K562 (cell line): ENCODE data around the gene SNRNP70. TPM values are rescaled to one million over a fixed set of nuclear protein-coding genes. Genes with fewer than 3 reads are reported as not detected.

Source experiments
- ATF1 ChIP-seq, 2 experiments: fragments of 450-650 bp in 1 of 2; IDR thresholded peaks; 2 replicates each; pipeline ENCODE4 v1.6.1; 2016; ENCODE audit warnings: missing compliant biosample characterization in 1 of 2, missing genetic modification characterization in 1 of 2
- BMI1 ChIP-seq: fragments of 150-350 bp; IDR thresholded peaks from 2 replicates; pipeline ENCODE4 v1.6.1; 2014; ENCODE audit warnings: low read length
- CHD1 ChIP-seq: fragments of 200-600 bp; sonication (generic); IDR thresholded peaks from one replicate; pipeline ENCODE4 v1.6.1; 2012; ENCODE audit warnings: mild to moderate bottlenecking, moderate library complexity, low read length, inconsistent platforms
- EP400 ChIP-seq: fragments of 450-650 bp; IDR thresholded peaks from 2 replicates; pipeline ENCODE4 v1.6.1; 2017; ENCODE audit warnings: antibody characterized with exemption, mild to moderate bottlenecking, moderate library complexity
- GATA2 ChIP-seq: sonication (generic); formaldehyde crosslinking; IDR thresholded peaks from 2 replicates; pipeline ENCODE4 v1.4.0; 2020; ENCODE audit warnings: mild to moderate bottlenecking, missing genetic modification reagents
- HDAC2 ChIP-seq: fragments of 450-650 bp; IDR thresholded peaks from 2 replicates; pipeline ENCODE4 v1.6.1; 2016; ENCODE audit warnings: mild to moderate bottlenecking
- PHB ChIP-seq: fragments of 250-450 bp; sonication (Bioruptor Pico); IDR thresholded peaks from 2 replicates; pipeline ENCODE4 v1.5.0; 2021
- POLR2B ChIP-seq: fragments of 450-650 bp; IDR thresholded peaks from 2 replicates; pipeline ENCODE4 v1.6.1; 2018; ENCODE audit warnings: low read depth; ENCODE audit not compliant: partially characterized antibody
- RBFOX2 ChIP-seq: fragments of 200-400 bp; formaldehyde crosslinking; IDR thresholded peaks from 2 replicates; pipeline ENCODE4 v1.6.1; 2017; ENCODE audit warnings: low read depth, mild to moderate bottlenecking, low read length, moderate library complexity
- RBM14 ChIP-seq: fragments of 200-400 bp; formaldehyde crosslinking; IDR thresholded peaks from 2 replicates; pipeline ENCODE4 v1.6.1; 2018; ENCODE audit warnings: low read depth, mild to moderate bottlenecking, low read length, moderate library complexity, borderline replicate concordance; ENCODE audit not compliant: insufficient read depth
- RBM17 ChIP-seq: fragments of 200-400 bp; formaldehyde crosslinking; IDR thresholded peaks from 2 replicates; pipeline ENCODE4 v1.6.1; 2017; ENCODE audit warnings: low read depth, mild to moderate bottlenecking, low read length, borderline replicate concordance
- ZFP36 ChIP-seq: fragments of 150-350 bp; IDR thresholded peaks from 2 replicates; pipeline ENCODE4 v1.6.1; 2018; ENCODE audit warnings: low read length, low read depth; ENCODE audit not compliant: partially characterized antibody
- ZFX ChIP-seq: sonication (generic); formaldehyde crosslinking; IDR thresholded peaks from 2 replicates; pipeline ENCODE4 v1.8.0; 2022; ENCODE audit warnings: mild to moderate bottlenecking, missing genetic modification reagents, moderate library complexity
- ZNF133 ChIP-seq: fragments of 250-450 bp; sonication (Bioruptor Pico); IDR thresholded peaks from 2 replicates; pipeline ENCODE4 v1.4.0; 2020; ENCODE audit warnings: mild to moderate bottlenecking
- ZZZ3 ChIP-seq: fragments of 450-650 bp; IDR thresholded peaks from 2 replicates; pipeline ENCODE4 v1.6.1; 2016; ENCODE audit warnings: antibody characterized with exemption, mild to moderate bottlenecking, moderate library complexity
- polyA plus RNA-seq, 8 experiments: library from polyadenylated mRNA; depleted of rRNA in 4 of 8; stranded (reverse) in 5 of 8; unstranded in 3 of 8; fragments of >200 nt; fragmentation: Nextera tagmentation in 2 of 8; fragmentation: Illumina TruSeq in 1 of 8; extraction: Ambion mirVana in 2 of 8; extraction: Trizol in 1 of 8; gene quantifications; 2 replicates each; pipeline versions ENCODE4 v1.2.1 to v1.2.3, GENCODE V29; 2011 to 2014; ENCODE audit warnings: inconsistent platforms in 1 of 8, missing spikeins in 1 of 8
- total RNA-seq, 7 experiments: library from RNA; depleted of rRNA in 6 of 7; stranded (reverse); fragments of >200 nt in 6 of 7; fragmentation: Illumina TruSeq in 2 of 7; extraction: Trizol in 2 of 7; gene quantifications; 2 replicates each; pipeline versions ENCODE4 v1.2.1 to v1.2.3, GENCODE V29; 2011 to 2021; ENCODE audit warnings: low replicate concordance in 1 of 7
- TF ChIP-seq, protein P1 (sequence below): fragments of 250-450 bp; sonication (Bioruptor Pico); IDR thresholded peaks from 2 replicates; pipeline ENCODE4 v1.5.0; 2022; ENCODE audit warnings: mild to moderate bottlenecking
- TF ChIP-seq, protein P2 (sequence below): fragments of 450-650 bp; IDR thresholded peaks from 2 replicates; pipeline ENCODE4 v1.6.1; 2016; ENCODE audit warnings: missing biosample characterization, missing genetic modification characterization
- TF ChIP-seq, protein P3 (sequence below), 2 experiments: IDR thresholded peaks; 2 replicates each; pipeline ENCODE4 v1.6.1; 2011; ENCODE audit warnings: borderline replicate concordance in 1 of 2, control low read depth in 1 of 2, low read depth in 1 of 2, low read length in 1 of 2, mild to moderate bottlenecking in 1 of 2, mixed read lengths in 1 of 2, moderate library complexity in 1 of 2; ENCODE audit not compliant: insufficient read depth in 1 of 2, insufficient read length in 1 of 2, poor library complexity in 1 of 2, severe bottlenecking in 1 of 2; ENCODE audit errors: extremely low read depth in 1 of 2
- TF ChIP-seq, protein P4 (sequence below): sonication (generic); formaldehyde crosslinking; IDR thresholded peaks from 2 replicates; pipeline ENCODE4 v1.4.0; 2020; ENCODE audit warnings: mild to moderate bottlenecking, missing genetic modification reagents
- TF ChIP-seq, protein P5 (sequence below): fragments of 250-450 bp; sonication (Bioruptor Pico); IDR thresholded peaks from 2 replicates; pipeline ENCODE4 v1.5.0; 2021

Gene SNRNP70
- total and polyA plus RNA-seq, 9 of the 15 experiments (the other 6 are each of a cell fraction or from before 2014, with no cell fraction given) = 2.8 to 496 (median 136) TPM

DNA sequence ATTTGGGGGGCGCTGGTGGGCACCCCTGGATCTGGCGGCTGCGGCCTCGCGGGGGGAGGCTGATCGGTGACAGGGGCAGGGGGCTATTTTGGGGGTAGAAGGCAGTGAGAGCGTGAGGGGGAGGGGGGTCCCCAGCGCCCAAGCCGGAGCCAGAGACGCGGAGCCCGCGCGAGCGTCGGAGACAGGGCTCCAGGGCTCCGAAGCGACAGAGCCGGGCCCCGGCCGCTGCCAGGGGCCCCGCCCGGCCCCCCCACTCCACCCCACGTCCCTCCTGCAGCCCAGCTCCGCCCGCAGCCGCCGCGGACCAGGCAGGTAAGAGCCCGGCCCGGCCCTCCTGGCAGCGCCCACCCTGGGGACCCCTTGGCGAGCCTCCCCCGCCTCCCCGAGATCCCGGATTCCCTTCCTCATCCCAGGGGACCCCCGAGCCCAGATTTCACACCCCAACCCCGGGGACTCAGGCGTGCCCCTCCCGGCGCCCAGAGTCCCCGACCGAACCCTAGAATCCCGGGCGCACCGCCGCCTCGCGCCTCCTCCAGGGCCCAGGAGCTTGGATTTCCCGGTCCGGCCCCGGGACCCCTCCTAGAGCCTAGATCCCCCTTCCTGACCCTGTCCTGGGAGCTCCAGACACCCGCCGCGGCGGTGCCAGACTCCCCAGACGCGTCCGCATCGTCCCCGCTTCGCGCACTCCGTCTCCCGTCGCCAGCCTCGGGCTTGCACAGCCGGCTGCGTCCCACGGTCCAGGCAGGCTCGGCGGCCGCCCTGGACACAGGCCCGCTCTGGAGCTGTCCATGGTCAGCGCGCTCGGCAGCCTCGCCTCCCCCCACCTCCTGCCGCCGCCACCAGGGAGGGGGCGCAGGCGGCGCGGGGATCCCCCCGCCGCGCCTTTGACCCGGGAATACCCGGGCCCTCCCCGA lies 34.4 kb downstream of the SNRNP70 start, which contains the start of gene PPFIA3 (continued):
- TF ChIP-seq, protein P1, sequence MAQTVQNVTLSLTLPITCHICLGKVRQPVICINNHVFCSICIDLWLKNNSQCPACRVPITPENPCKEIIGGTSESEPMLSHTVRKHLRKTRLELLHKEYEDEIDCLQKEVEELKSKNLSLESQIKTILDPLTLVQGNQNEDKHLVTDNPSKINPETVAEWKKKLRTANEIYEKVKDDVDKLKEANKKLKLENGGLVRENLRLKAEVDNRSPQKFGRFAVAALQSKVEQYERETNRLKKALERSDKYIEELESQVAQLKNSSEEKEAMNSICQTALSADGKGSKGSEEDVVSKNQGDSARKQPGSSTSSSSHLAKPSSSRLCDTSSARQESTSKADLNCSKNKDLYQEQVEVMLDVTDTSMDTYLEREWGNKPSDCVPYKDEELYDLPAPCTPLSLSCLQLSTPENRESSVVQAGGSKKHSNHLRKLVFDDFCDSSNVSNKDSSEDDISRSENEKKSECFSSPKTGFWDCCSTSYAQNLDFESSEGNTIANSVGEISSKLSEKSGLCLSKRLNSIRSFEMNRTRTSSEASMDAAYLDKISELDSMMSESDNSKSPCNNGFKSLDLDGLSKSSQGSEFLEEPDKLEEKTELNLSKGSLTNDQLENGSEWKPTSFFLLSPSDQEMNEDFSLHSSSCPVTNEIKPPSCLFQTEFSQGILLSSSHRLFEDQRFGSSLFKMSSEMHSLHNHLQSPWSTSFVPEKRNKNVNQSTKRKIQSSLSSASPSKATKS (CRISPR knock-in tag) = no peak
- TF ChIP-seq ZFP36 (no peak), PHB (no peak), HDAC2 (no peak), RBM14 (no peak), RBFOX2 (no peak), ZNF133 (CRISPR knock-in tag) (no peak), ZZZ3 (no peak), GATA2 (CRISPR knock-in tag) (no peak), BMI1 (no peak), RBM17 (no peak), CHD1 (no peak), POLR2B (no peak), ATF1 (CRISPR knock-in tag; IDR thresholded peaks at IDR 0.05) (no peak), ATF1 (tag; IDR thresholded peaks at IDR 0.05) (no peak), ZFX (CRISPR knock-in tag) (peak; percentile 82), EP400 (no peak)
- TF ChIP-seq, protein P2, sequence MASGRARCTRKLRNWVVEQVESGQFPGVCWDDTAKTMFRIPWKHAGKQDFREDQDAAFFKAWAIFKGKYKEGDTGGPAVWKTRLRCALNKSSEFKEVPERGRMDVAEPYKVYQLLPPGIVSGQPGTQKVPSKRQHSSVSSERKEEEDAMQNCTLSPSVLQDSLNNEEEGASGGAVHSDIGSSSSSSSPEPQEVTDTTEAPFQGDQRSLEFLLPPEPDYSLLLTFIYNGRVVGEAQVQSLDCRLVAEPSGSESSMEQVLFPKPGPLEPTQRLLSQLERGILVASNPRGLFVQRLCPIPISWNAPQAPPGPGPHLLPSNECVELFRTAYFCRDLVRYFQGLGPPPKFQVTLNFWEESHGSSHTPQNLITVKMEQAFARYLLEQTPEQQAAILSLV = no peak
- TF ChIP-seq, protein P3, sequence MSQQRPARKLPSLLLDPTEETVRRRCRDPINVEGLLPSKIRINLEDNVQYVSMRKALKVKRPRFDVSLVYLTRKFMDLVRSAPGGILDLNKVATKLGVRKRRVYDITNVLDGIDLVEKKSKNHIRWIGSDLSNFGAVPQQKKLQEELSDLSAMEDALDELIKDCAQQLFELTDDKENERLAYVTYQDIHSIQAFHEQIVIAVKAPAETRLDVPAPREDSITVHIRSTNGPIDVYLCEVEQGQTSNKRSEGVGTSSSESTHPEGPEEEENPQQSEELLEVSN (IDR thresholded peaks at IDR 0.05; ENCODE audit: borderline replicate concordance in 1 of 2, extremely low read depth in 1 of 2, insufficient read depth in 1 of 2, insufficient read length in 1 of 2, low read depth in 1 of 2, low read length in 1 of 2, poor library complexity in 1 of 2, severe bottlenecking in 1 of 2) = peak in 1 of 2 experiments; percentile 60
- TF ChIP-seq, protein P4, sequence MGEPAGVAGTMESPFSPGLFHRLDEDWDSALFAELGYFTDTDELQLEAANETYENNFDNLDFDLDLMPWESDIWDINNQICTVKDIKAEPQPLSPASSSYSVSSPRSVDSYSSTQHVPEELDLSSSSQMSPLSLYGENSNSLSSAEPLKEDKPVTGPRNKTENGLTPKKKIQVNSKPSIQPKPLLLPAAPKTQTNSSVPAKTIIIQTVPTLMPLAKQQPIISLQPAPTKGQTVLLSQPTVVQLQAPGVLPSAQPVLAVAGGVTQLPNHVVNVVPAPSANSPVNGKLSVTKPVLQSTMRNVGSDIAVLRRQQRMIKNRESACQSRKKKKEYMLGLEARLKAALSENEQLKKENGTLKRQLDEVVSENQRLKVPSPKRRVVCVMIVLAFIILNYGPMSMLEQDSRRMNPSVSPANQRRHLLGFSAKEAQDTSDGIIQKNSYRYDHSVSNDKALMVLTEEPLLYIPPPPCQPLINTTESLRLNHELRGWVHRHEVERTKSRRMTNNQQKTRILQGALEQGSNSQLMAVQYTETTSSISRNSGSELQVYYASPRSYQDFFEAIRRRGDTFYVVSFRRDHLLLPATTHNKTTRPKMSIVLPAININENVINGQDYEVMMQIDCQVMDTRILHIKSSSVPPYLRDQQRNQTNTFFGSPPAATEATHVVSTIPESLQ (CRISPR knock-in tag) = peak; percentile 36; the same call in 1 of the 2 replicates
- TF ChIP-seq, protein P5, sequence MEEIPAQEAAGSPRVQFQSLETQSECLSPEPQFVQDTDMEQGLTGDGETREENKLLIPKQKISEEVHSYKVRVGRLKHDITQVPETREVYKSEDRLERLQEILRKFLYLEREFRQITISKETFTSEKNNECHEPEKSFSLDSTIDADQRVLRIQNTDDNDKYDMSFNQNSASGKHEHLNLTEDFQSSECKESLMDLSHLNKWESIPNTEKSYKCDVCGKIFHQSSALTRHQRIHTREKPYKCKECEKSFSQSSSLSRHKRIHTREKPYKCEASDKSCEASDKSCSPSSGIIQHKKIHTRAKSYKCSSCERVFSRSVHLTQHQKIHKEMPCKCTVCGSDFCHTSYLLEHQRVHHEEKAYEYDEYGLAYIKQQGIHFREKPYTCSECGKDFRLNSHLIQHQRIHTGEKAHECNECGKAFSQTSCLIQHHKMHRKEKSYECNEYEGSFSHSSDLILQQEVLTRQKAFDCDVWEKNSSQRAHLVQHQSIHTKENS (CRISPR knock-in tag) = no peak
